GM18907 (cell line): ENCODE measurements around the gene NDUFB6.
"Not testable (repeated sequence)": the region's sequence is repeated elsewhere in the genome, so short reads cannot be mapped to it uniquely, and the experiment has no call there.

Experiments
- ATAC-seq: cut with Tn5 transposase; IDR thresholded peaks from one replicate; pipeline ENCODE4 v1.9.1; 2021; ENCODE audit warnings: mild to moderate bottlenecking, moderate library complexity; ENCODE audit not compliant: unreplicated experiment

NDUFB6 gene

DNA sequence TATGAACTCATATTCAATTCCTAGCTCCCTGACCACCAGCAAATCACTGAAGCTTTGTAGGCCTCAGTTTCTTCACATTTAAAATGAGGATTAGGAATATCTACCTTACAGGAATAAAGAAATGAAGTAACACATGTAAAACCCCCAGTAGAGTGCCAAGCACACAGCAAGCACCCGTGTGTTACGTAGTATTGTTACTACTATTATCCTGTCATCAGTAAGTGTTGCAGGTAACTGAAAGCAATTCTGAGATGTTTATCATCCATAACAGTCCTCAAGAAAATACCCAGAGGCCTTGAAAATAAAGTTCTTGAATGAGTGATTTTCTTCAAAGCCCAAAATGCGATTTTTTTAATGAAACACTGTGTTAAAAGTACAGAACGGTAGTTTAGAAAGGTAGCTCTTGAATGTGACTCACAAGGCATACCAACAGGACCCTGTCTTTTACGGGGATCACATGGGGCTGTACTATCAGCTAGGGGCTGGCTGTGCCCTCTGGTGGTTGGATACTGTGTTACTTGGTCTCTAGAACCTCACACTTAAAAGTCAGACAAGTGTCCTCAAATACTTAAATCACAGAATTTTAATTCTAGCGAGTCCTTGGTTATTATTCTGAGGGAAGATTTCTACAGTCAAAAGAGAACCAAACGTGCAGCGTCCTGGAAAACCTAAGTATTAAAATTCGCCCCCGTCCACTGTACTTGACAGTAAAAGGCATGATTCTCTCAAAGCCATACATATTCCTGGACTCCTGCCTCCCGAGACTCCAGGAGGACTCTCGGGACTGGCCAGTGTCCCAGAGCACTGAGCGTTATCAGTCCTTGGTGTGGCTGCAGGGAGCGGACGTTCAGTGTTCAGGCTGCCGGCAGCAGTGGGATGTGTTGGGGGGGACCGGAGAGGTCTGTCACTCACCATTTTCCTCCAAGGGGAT lies 725 bp downstream of the NDUFB6 start:
- ATAC-seq = peak; percentile 93

DNA sequence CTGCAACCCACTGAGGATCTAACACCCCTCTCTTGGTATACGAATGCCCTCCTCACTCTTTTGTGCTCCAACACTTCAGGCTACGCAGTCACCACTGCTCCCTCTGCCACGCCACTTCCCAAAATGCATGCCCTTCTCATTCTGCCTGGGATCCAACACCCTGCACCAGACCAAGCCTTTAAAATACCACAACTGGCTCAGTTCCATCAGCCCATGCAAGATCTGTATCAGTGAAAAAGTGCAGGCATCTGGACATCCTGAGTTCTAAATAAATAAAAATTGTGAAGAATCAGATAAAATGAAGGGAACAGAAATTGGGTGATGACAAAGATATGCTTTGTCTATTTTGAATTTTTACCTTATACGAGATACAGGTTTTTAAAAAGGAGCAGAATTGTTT lies 2.7 kb downstream of the NDUFB6 start:
- no peak for ATAC-seq

GRCh38 chr9:32566770-32567169 lies 6.2 kb downstream of the NDUFB6 start:
- no peak for ATAC-seq

- ATAC-seq = no peak
Observed at GRCh38 chr9:32565967-32566366, 7.0 kb downstream of the NDUFB6 start.

- ATAC-seq = no peak
Observed at GRCh38 chr9:32558408-32558934, 14.5 kb downstream of the NDUFB6 start.

GRCh38 chr9:32554591-32554990 lies 18.4 kb downstream of the NDUFB6 start:
- ATAC-seq = no peak

- no peak for ATAC-seq
Observed at GRCh38 chr9:32554107-32554506, 18.9 kb downstream of the NDUFB6 start.

GRCh38 chr9:32552172-32552872 lies 20.6 kb downstream of the NDUFB6 start, which contains the start of the genes SMIM27 and TOPORS:
Gene SMIM27 (plus strand): TSS chr9:32552327. CDS start chr9:32552435, 108 bp downstream.
Gene TOPORS (minus strand): TSS chr9:32552586. CDS start chr9:32552436, 150 bp downstream.
- peak; percentile 81 for ATAC-seq

GRCh38 chr9:32551276-32552051 lies 21.5 kb downstream of the NDUFB6 start:
- peak; percentile 5 for ATAC-seq

GRCh38 chr9:32550562-32551275 lies 22.2 kb downstream of the NDUFB6 start:
- peak; percentile 76 for ATAC-seq

DNA sequence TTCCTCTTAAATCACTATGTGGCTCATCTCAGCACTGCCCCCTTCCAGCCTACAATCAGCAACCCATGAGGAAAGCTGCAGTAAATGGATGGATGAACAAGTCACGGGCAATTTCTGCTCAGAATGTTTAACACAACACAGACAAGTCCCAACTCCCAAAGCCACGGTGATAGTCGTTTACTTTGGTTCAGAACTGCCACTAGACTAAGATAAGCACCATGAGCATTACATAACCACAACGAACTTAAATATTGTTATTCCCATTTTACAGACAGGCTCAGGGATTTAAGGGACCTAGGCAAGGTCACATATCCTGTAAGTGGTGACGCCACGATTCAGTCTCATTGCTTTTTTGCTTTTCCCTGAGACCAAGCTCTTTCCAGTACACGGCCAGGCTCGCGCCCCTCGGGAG lies 22.8 kb downstream of the NDUFB6 start:
- no peak for ATAC-seq

DNA sequence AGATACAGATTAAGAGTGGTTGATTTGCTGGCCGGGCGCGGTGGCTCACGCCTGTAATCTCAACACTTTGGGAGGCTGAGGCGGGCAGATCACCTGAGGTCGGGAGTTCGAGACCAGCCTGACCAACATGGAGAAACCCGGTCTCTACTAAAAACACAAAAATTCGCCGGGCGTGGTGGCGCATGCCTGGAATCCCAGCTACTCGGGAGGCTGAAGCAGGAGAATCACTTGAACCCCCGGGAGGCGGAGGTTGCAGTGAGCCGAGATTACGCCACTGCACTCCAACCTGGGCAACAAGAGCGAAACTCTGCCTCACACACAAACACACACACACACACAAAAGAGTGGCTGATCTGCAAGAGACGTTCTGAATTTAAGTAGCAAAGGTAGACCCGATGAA lies 24.7 kb downstream of the NDUFB6 start:
- ATAC-seq = not testable (repeated sequence)

DNA sequence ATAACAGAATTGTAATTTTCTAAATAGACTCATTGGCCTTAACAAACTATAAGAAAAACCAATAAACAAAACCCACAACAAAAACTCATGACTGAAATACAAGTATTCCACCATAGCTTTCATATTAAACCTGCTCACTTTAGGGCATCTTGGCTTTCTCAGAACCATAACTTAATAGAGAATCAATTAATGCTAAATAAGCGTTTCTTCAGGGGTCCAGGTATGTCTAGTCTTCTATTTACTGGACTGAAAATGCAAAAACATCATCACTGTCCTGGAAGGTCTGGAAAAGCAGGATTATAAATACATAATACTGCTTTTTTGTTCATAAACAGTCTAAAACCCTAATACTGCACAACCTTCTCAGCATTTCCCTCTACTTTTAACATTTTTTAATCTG lies 27.1 kb downstream of the NDUFB6 start:
- ATAC-seq = no peak

- no peak for ATAC-seq
Observed at GRCh38 chr9:32543047-32543446, 29.9 kb downstream of the NDUFB6 start.

- no peak for ATAC-seq
Observed at GRCh38 chr9:32533816-32534215, 39.1 kb downstream of the NDUFB6 start.

- no peak for ATAC-seq
Observed at GRCh38 chr9:32533336-32533735, 39.6 kb downstream of the NDUFB6 start.

- no peak for ATAC-seq
Observed at GRCh38 chr9:32526707-32527048, 46.3 kb downstream of the NDUFB6 start.

DNA sequence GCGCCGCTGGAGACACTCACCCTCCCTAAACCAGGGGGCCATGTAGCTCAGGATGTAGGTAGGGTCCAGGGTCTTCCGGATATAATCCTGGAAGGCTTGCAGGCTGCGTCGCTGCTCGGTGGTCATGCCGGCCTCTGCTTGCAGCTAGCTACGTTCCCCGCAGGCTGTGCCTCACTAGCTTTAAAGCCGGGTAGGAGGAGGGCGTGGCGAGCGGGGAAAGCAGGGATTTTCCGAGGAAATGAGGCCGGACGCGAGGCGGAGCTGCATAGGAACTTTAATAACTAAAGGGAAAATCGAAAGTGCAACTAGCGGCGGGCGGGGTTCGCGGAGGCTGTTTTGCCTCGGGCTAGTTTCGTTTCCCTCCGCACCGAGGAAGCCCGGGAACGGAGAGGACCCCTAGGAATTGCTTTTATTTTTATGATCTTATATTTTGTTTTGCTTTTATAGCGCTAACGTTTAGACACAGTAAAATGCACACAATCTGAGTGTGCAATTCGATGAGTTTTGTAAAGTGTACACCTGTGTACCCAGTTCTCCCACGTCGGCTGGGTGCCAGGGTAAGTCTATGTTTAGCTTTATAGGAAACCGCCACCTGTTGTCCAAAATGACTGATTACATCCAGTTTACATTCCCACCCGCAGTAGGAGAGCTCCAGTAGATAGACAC lies 46.8 kb downstream of the NDUFB6 start, which contains the start of gene RIGI:
Gene RIGI, minus strand, starts transcription at position 156 of the 666 bp plus-strand sequence. Its CDS starts 30 bp downstream, at position 126.
- peak; percentile 86 for ATAC-seq

DNA sequence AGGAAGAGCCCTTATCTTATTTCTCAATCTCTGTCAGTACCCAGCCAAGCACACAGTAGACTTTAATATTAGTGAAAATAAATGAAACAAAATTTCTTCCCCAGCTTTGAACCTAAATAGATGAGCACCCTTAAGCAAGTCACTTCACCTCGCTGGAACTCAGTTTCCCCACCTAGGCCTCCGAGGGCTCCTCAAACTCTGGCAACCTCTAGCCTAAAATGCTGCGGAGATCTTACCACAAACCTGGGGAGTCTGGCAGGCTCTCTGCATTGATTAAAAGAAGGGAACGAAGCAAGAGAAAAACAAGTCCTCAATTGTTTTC lies 47.3 kb downstream of the NDUFB6 start:
- no peak for ATAC-seq
